H1 (cell line): Measurements from ENCODE around the gene MYO5A. TPM values are rescaled to one million over a fixed set of nuclear protein-coding genes. Genes with fewer than 3 reads are reported as not detected.

Experiments
- EGR1 ChIP-seq: IDR thresholded peaks from 2 replicates; pipeline ENCODE4 v1.6.1; 2011; ENCODE audit warnings: low read depth, low read length, borderline replicate concordance
- EZH2 ChIP-seq: fragments of 200-600 bp; sonication (generic); IDR thresholded peaks from 2 replicates; pipeline ENCODE4 v1.7.1; 2012; ENCODE audit warnings: low read depth, mild to moderate bottlenecking, moderate library complexity, low read length, inconsistent platforms; ENCODE audit not compliant: severe bottlenecking
- GABPA ChIP-seq: IDR thresholded peaks from 2 replicates; pipeline ENCODE4 v1.6.1; 2011; ENCODE audit warnings: mild to moderate bottlenecking, low read length, moderate library complexity, borderline replicate concordance; ENCODE audit not compliant: insufficient read depth
- PHF8 ChIP-seq: fragments of 200-600 bp; sonication (generic); conservative IDR thresholded peaks from 2 replicates; pipeline ENCODE4 v1.7.1; 2012; ENCODE audit warnings: low read depth, mild to moderate bottlenecking, inconsistent platforms, low read length, moderate library complexity
- POLR2AphosphoS5 ChIP-seq: IDR thresholded peaks from 2 replicates; pipeline ENCODE4 v1.6.1; 2011; ENCODE audit warnings: low read depth, low read length
- RXRA ChIP-seq: IDR thresholded peaks from 2 replicates; pipeline ENCODE4 v1.6.1; 2011; ENCODE audit warnings: low read depth, mild to moderate bottlenecking, low read length, moderate library complexity; ENCODE audit not compliant: insufficient read depth
- SAP30 ChIP-seq: fragments of 300-600 bp; sonication (generic); IDR thresholded peaks from 2 replicates; pipeline ENCODE4 v1.7.1; 2012; ENCODE audit warnings: low read length, moderate library complexity, mild to moderate bottlenecking, inconsistent platforms; ENCODE audit not compliant: insufficient read depth, insufficient replicate concordance
- ZNF274 ChIP-seq: IDR thresholded peaks from 2 replicates; pipeline ENCODE4 v1.7.0; 2012; ENCODE audit warnings: low read length, borderline replicate concordance; ENCODE audit errors: extremely low read depth
- polyA plus RNA-seq, 7 experiments: library from polyadenylated mRNA; depleted of rRNA in 3 of 7; stranded (reverse) in 5 of 7; unstranded in 2 of 7; fragments of >200 nt in 5 of 7; fragments of 200-250 nt in 2 of 7; gene quantifications; 1 replicate in 5 of 7; 2 replicates in 1 of 7; 4 replicates in 1 of 7; pipeline versions ENCODE4 v1.2.1 to v1.2.3, GENCODE V29; 2011 to 2013; ENCODE audit warnings: missing spikeins in 2 of 7, mixed read lengths in 2 of 7
- total RNA-seq: library from RNA; stranded (reverse); fragmentation: NEBNext Ultra II Directional; extraction: Animal tissue kit (Norgen Biotek cat#: 25700); gene quantifications from 2 replicates; pipeline ENCODE4 v1.2.1, GENCODE V29; 2021
- TF ChIP-seq, protein P1 (sequence below): fragments of 300-600 bp; sonication (generic); IDR thresholded peaks from 2 replicates; pipeline ENCODE4 v1.7.1; 2012; ENCODE audit warnings: low read length, moderate library complexity, mild to moderate bottlenecking, inconsistent platforms; ENCODE audit not compliant: insufficient replicate concordance
- TF ChIP-seq, protein P2 (sequence below): IDR thresholded peaks from 2 replicates; pipeline ENCODE4 v1.6.1; 2012; ENCODE audit warnings: low read length, inconsistent platforms

Gene MYO5A
- total and polyA plus RNA-seq, 2 of the 8 experiments (the other 6 are each of a cell fraction or from before 2014, with no cell fraction given) = 11.4 to 24.7 TPM

DNA sequence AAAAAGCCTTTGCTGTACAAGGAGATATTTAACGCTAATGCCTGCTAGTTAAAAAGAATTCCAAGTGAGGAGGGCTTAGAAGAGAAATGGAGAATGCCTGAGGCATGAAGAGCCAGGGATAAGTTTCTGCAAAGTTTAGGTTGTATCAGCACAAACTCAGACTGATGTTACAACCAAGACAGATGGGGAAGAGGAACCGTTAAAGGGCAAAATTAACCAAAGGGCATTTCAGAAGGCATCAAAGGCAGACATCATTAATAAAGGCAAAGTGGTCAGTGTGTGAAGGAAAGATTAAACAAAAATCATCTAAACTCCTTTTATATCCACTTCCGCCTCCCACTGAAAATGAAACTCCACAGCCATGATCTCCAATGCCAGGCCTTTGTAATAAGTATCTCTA is 7.0 kb downstream of the MYO5A start (continued):
- TF ChIP-seq, protein P1, sequence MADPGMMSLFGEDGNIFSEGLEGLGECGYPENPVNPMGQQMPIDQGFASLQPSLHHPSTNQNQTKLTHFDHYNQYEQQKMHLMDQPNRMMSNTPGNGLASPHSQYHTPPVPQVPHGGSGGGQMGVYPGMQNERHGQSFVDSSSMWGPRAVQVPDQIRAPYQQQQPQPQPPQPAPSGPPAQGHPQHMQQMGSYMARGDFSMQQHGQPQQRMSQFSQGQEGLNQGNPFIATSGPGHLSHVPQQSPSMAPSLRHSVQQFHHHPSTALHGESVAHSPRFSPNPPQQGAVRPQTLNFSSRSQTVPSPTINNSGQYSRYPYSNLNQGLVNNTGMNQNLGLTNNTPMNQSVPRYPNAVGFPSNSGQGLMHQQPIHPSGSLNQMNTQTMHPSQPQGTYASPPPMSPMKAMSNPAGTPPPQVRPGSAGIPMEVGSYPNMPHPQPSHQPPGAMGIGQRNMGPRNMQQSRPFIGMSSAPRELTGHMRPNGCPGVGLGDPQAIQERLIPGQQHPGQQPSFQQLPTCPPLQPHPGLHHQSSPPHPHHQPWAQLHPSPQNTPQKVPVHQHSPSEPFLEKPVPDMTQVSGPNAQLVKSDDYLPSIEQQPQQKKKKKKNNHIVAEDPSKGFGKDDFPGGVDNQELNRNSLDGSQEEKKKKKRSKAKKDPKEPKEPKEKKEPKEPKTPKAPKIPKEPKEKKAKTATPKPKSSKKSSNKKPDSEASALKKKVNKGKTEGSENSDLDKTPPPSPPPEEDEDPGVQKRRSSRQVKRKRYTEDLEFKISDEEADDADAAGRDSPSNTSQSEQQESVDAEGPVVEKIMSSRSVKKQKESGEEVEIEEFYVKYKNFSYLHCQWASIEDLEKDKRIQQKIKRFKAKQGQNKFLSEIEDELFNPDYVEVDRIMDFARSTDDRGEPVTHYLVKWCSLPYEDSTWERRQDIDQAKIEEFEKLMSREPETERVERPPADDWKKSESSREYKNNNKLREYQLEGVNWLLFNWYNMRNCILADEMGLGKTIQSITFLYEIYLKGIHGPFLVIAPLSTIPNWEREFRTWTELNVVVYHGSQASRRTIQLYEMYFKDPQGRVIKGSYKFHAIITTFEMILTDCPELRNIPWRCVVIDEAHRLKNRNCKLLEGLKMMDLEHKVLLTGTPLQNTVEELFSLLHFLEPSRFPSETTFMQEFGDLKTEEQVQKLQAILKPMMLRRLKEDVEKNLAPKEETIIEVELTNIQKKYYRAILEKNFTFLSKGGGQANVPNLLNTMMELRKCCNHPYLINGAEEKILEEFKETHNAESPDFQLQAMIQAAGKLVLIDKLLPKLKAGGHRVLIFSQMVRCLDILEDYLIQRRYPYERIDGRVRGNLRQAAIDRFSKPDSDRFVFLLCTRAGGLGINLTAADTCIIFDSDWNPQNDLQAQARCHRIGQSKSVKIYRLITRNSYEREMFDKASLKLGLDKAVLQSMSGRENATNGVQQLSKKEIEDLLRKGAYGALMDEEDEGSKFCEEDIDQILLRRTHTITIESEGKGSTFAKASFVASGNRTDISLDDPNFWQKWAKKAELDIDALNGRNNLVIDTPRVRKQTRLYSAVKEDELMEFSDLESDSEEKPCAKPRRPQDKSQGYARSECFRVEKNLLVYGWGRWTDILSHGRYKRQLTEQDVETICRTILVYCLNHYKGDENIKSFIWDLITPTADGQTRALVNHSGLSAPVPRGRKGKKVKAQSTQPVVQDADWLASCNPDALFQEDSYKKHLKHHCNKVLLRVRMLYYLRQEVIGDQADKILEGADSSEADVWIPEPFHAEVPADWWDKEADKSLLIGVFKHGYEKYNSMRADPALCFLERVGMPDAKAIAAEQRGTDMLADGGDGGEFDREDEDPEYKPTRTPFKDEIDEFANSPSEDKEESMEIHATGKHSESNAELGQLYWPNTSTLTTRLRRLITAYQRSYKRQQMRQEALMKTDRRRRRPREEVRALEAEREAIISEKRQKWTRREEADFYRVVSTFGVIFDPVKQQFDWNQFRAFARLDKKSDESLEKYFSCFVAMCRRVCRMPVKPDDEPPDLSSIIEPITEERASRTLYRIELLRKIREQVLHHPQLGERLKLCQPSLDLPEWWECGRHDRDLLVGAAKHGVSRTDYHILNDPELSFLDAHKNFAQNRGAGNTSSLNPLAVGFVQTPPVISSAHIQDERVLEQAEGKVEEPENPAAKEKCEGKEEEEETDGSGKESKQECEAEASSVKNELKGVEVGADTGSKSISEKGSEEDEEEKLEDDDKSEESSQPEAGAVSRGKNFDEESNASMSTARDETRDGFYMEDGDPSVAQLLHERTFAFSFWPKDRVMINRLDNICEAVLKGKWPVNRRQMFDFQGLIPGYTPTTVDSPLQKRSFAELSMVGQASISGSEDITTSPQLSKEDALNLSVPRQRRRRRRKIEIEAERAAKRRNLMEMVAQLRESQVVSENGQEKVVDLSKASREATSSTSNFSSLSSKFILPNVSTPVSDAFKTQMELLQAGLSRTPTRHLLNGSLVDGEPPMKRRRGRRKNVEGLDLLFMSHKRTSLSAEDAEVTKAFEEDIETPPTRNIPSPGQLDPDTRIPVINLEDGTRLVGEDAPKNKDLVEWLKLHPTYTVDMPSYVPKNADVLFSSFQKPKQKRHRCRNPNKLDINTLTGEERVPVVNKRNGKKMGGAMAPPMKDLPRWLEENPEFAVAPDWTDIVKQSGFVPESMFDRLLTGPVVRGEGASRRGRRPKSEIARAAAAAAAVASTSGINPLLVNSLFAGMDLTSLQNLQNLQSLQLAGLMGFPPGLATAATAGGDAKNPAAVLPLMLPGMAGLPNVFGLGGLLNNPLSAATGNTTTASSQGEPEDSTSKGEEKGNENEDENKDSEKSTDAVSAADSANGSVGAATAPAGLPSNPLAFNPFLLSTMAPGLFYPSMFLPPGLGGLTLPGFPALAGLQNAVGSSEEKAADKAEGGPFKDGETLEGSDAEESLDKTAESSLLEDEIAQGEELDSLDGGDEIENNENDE = no peak
- TF ChIP-seq, protein P2, sequence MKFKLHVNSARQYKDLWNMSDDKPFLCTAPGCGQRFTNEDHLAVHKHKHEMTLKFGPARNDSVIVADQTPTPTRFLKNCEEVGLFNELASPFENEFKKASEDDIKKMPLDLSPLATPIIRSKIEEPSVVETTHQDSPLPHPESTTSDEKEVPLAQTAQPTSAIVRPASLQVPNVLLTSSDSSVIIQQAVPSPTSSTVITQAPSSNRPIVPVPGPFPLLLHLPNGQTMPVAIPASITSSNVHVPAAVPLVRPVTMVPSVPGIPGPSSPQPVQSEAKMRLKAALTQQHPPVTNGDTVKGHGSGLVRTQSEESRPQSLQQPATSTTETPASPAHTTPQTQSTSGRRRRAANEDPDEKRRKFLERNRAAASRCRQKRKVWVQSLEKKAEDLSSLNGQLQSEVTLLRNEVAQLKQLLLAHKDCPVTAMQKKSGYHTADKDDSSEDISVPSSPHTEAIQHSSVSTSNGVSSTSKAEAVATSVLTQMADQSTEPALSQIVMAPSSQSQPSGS = no peak
- TF ChIP-seq EGR1 (no peak), ZNF274 (no peak), GABPA (no peak), RXRA (no peak), POLR2AphosphoS5 (no peak), EZH2 (no peak), PHF8 (no peak), SAP30 (no peak)
